Fibroblast of lung (primary cell): ENCODE measurements around the gene TMTC3. TPM values are rescaled to one million over a fixed set of nuclear protein-coding genes. Genes with fewer than 3 reads are reported as not detected.

ENCODE experiments used
- DNase-seq, 2 donors: peaks; one replicate each; pipeline versions ENCODE4 v3.0.0 to v3.0.0-alpha.2; 2010; ENCODE audit warnings: low read depth in 2 of 2
- H2AFZ ChIP-seq: 2 replicates; pipeline ENCODE4 v1.5.1; 2012; ENCODE audit warnings: low read length, control low read depth, inconsistent platforms
- H3K27ac ChIP-seq: 2 replicates; pipeline ENCODE4 v1.5.1; 2011; ENCODE audit warnings: low read length, control low read depth; ENCODE audit not compliant: insufficient read depth
- H3K27me3 ChIP-seq: 2 replicates; pipeline ENCODE4 v1.5.1; 2011; ENCODE audit warnings: mild to moderate bottlenecking, low read length; ENCODE audit not compliant: control insufficient read depth, insufficient read depth
- H3K36me3 ChIP-seq: 2 replicates; pipeline ENCODE4 v1.5.1; 2011; ENCODE audit warnings: low read length; ENCODE audit not compliant: control insufficient read depth, insufficient read depth
- H3K4me1 ChIP-seq: 2 replicates; pipeline ENCODE4 v1.5.1; 2011; ENCODE audit warnings: low read length; ENCODE audit not compliant: control insufficient read depth, insufficient read depth; ENCODE audit errors: extremely low read depth
- H3K4me2 ChIP-seq: 2 replicates; pipeline ENCODE4 v1.5.1; 2011; ENCODE audit warnings: low read length, control low read depth; ENCODE audit not compliant: insufficient read depth; ENCODE audit errors: extremely low read depth
- H3K4me3 ChIP-seq, 4 experiments: fragments of 200-600 bp in 1 of 4; sonication (generic) in 1 of 4; replicated peaks in 1 of 4; 2 replicates each; pipeline ENCODE4 v1.5.1; 2011 to 2016; ENCODE audit warnings: low read length in 4 of 4, low read depth in 3 of 4, mild to moderate bottlenecking in 3 of 4, control low read depth in 2 of 4, inconsistent platforms in 1 of 4, mixed read lengths in 1 of 4; ENCODE audit not compliant: insufficient read depth in 1 of 4; ENCODE audit errors: control extremely low read depth in 1 of 4
- H3K79me2 ChIP-seq: 2 replicates; pipeline ENCODE4 v1.5.1; 2012; ENCODE audit warnings: mild to moderate bottlenecking, low read length, inconsistent platforms; ENCODE audit not compliant: control insufficient read depth, insufficient read depth
- H3K9ac ChIP-seq: 2 replicates; pipeline ENCODE4 v1.5.1; 2011; ENCODE audit warnings: mild to moderate bottlenecking, low read length, control low read depth; ENCODE audit not compliant: insufficient read depth
- H3K9me3 ChIP-seq: 2 replicates; pipeline ENCODE4 v1.5.1; 2012; ENCODE audit warnings: low read depth, low read length; ENCODE audit not compliant: control insufficient read depth, insufficient read depth
- H4K20me1 ChIP-seq: 2 replicates; pipeline ENCODE4 v1.5.1; 2011; ENCODE audit warnings: low read length; ENCODE audit not compliant: control insufficient read depth, insufficient read depth; ENCODE audit errors: extremely low read depth
- CTCF ChIP-seq, 2 donors: IDR thresholded peaks in 1 of 2; conservative IDR thresholded peaks in 1 of 2; 1 replicate in 1 of 2; 2 replicates in 1 of 2; pipeline ENCODE4 v1.5.1; 2011 to 2012; ENCODE audit warnings: low read length in 2 of 2, control low read depth in 1 of 2, inconsistent platforms in 1 of 2, low read depth in 1 of 2, mild to moderate bottlenecking in 1 of 2
- EZH2 ChIP-seq: IDR thresholded peaks from 2 replicates; pipeline ENCODE4 v1.5.1; 2012; ENCODE audit warnings: low read length, control low read depth, mild to moderate bottlenecking; ENCODE audit errors: missing control alignments
- polyA plus RNA-seq, 2 donors: library from polyadenylated mRNA; depleted of rRNA in 1 of 2; stranded (reverse) in 1 of 2; unstranded in 1 of 2; fragments of >200 nt; gene quantifications; 2 replicates each; pipeline ENCODE4 v1.2.1, GENCODE V29; 2011 to 2012; ENCODE audit warnings: missing spikeins in 1 of 2
- total RNA-seq: library from RNA; depleted of rRNA; stranded (reverse); fragments of >200 nt; gene quantifications from 2 replicates; pipeline ENCODE4 v1.2.1, GENCODE V29; 2014

The TMTC3 gene
- total and polyA plus RNA-seq, 2 donors (not counting 1 experiment from before 2014, with no cell fraction given) = 32.5 to 59.7 TPM

GRCh38 chr12:88167384-88167783, 25.3 kb downstream of the TMTC3 start:
- Histone ChIP-seq H3K27ac (no peak overlapping the region), H3K9ac (no peak overlapping the region), H3K4me3 (no peak overlapping the region), H3K4me2 (no peak overlapping the region), H3K36me3 (no peaks in the 10 kb centered on the region), H3K27me3 (no peaks in the 10 kb centered on the region), H3K79me2 (no peaks in the 10 kb centered on the region), H3K9me3 (no peaks in the 10 kb centered on the region), H3K4me1 (no peaks in the 10 kb centered on the region), H4K20me1 (no peaks in the 10 kb centered on the region), H2AFZ (no peak overlapping the region)
- TF ChIP-seq CTCF (conservative IDR thresholded peaks at IDR 0.05 in 1 of 2, IDR thresholded peaks at IDR 0.05 in 1 of 2; ENCODE audit: low read depth in 1 of 2, low read length in 2 of 2) (no peak), EZH2 (no peak)
- no peak for DNase-seq

GRCh38 chr12:88172844-88173407, 30.8 kb downstream of the TMTC3 start:
- Histone ChIP-seq H3K79me2 (no peaks in the 10 kb centered on the region), H3K4me1 (no peaks in the 10 kb centered on the region), H2AFZ (no peak overlapping the region), H3K27ac (no peak overlapping the region), H3K9ac (no peak overlapping the region), H3K36me3 (peaks cover 4% of the 10 kb centered on the region), H3K4me2 (no peak overlapping the region), H3K4me3 (no peak overlapping the region), H3K27me3 (no peaks in the 10 kb centered on the region), H3K9me3 (no peaks in the 10 kb centered on the region), H4K20me1 (no peaks in the 10 kb centered on the region)
- TF ChIP-seq CTCF (conservative IDR thresholded peaks at IDR 0.05 in 1 of 2, IDR thresholded peaks at IDR 0.05 in 1 of 2; ENCODE audit: low read depth in 1 of 2, low read length in 2 of 2) = no peak
- TF ChIP-seq EZH2 = no peak
- DNase-seq = peak in 1 of 2 donors; percentile 12

GRCh38 chr12:88175544-88175943, 33.4 kb downstream of the TMTC3 start:
- no peak overlapping the region for H3K4me3 ChIP-seq
- no peak overlapping the region for H3K4me2 ChIP-seq
- no peaks in the 10 kb centered on the region for H3K27me3 ChIP-seq
- H3K79me2 ChIP-seq = no peaks in the 10 kb centered on the region
- DNase-seq = no peak
- no peaks in the 10 kb centered on the region for H3K9me3 ChIP-seq
- H4K20me1 ChIP-seq = no peaks in the 10 kb centered on the region
- no peak overlapping the region for H3K9ac ChIP-seq
- H3K27ac ChIP-seq = no peak overlapping the region
- H3K4me1 ChIP-seq = no peaks in the 10 kb centered on the region
- TF ChIP-seq CTCF (conservative IDR thresholded peaks at IDR 0.05 in 1 of 2, IDR thresholded peaks at IDR 0.05 in 1 of 2; ENCODE audit: low read depth in 1 of 2, low read length in 2 of 2) (no peak), EZH2 (no peak)
- peaks cover 4% of the 10 kb centered on the region for H3K36me3 ChIP-seq
- H2AFZ ChIP-seq = no peak overlapping the region
